Spleen (tissue), 7 donors: ENCODE results near the gene MFAP2.

Experiments
- CTCF ChIP-seq, 11 experiments: fragments of 200-600 bp in 7 of 11; fragments of 450-650 bp in 4 of 11; sonication (generic) in 4 of 11; IDR thresholded peaks in 8 of 11; conservative IDR thresholded peaks in 3 of 11; 1 replicate in 7 of 11; 2 replicates in 4 of 11; pipeline versions ENCODE4 v1.4.0 to v1.8.0; 2016 to 2021; ENCODE audit warnings: antibody characterized with exemption in 11 of 11, inconsistent platforms in 4 of 11, mild to moderate bottlenecking in 1 of 11
- POLR2AphosphoS5 ChIP-seq, 3 donors: sonication (generic); formaldehyde crosslinking; IDR thresholded peaks; one replicate each; pipeline ENCODE4 v1.5.1; 2017; ENCODE audit warnings: antibody characterized with exemption in 3 of 3
- donor health status: DM: no; HTN: no; CAD: no; lungs with moderate emphysema.
- donor health status: DM: no; HTN: no; CAD: no.
- donor health status: DM: no; HTN: no; CAD: no.

GRCh38 chr1:16981269-16981849 lies 939 bp upstream of the MFAP2 start:
- TF ChIP-seq CTCF (IDR thresholded peaks at IDR 0.05 in 8 of 11, conservative IDR thresholded peaks at IDR 0.05 in 3 of 11) (no peak), POLR2AphosphoS5 (IDR thresholded peaks at IDR 0.05) (no peak)
